Esophagus muscularis mucosa (tissue), 4 donors: ENCODE measurements around the gene SEMA5B. TPM values are rescaled to one million over a fixed set of nuclear protein-coding genes. Genes with fewer than 3 reads are reported as not detected.

Experiments used
- DNase-seq: peaks from one replicate; pipeline ENCODE4 v3.0.0-alpha.2; 2017; ENCODE audit errors: extremely low spot score
- H3K27ac ChIP-seq, 4 donors: fragments of 200-600 bp; sonication (generic); replicated peaks in 1 of 4; 1 replicate in 3 of 4; 2 replicates in 1 of 4; pipeline ENCODE4 v1.5.1; 2016 to 2019; ENCODE audit warnings: mild to moderate bottlenecking in 1 of 4
- H3K27me3 ChIP-seq, 4 donors: fragments of 200-600 bp; sonication (generic); one replicate each; pipeline versions ENCODE4 v1.5.1 to v1.6.0; 2016 to 2019
- H3K36me3 ChIP-seq, 4 donors: fragments of 200-600 bp; sonication (generic); one replicate each; pipeline ENCODE4 v1.5.1; 2016 to 2019
- H3K4me1 ChIP-seq, 4 donors: fragments of 200-600 bp; sonication (generic); one replicate each; pipeline ENCODE4 v1.5.1; 2016 to 2019
- H3K4me3 ChIP-seq, 4 donors: fragments of 200-600 bp; sonication (generic); 1 replicate in 2 of 4; 2 replicates in 2 of 4; pipeline ENCODE4 v1.5.1; 2016 to 2019; ENCODE audit warnings: mild to moderate bottlenecking in 4 of 4, moderate library complexity in 1 of 4
- H3K9me3 ChIP-seq, 4 donors: fragments of 200-600 bp; sonication (generic); 1 replicate in 3 of 4; 2 replicates in 1 of 4; pipeline ENCODE4 v1.5.1; 2016 to 2019
- EP300 ChIP-seq: sonication (generic); formaldehyde crosslinking; IDR thresholded peaks from one replicate; pipeline ENCODE4 v1.6.1; 2017; ENCODE audit warnings: antibody characterized with exemption
- POLR2A ChIP-seq: fragments of 450-650 bp; IDR thresholded peaks from one replicate; pipeline ENCODE4 v1.6.1; 2017; ENCODE audit warnings: antibody characterized with exemption, moderate library complexity, mild to moderate bottlenecking, low read depth
- POLR2AphosphoS5 ChIP-seq, 2 donors: sonication (generic); formaldehyde crosslinking; IDR thresholded peaks; one replicate each; pipeline ENCODE4 v1.6.1; 2017; ENCODE audit warnings: antibody characterized with exemption in 2 of 2
- WGBS: methylation state at CpG from one replicate; pipeline ENCODE4 v1.1.5; 2018; 5-methylcytosine and 5-hydroxymethylcytosine counted together
- intact Hi-C: fragments of 100-400 bp; cut with DNase I; formaldehyde crosslinking; loops from one replicate; pipeline ENCODE4 v1.15.1; 2023
- total RNA-seq, 4 donors: library from RNA; depleted of rRNA; stranded (reverse); fragments of >200 nt; gene quantifications; one replicate each; pipeline versions ENCODE4 v1.1.0 to v1.2.1, GENCODE V29; 2016
- TF ChIP-seq, protein P1 (sequence below), 3 experiments: fragments of 200-600 bp in 2 of 3; fragments of 450-650 bp in 1 of 3; sonication (generic) in 2 of 3; IDR thresholded peaks; one replicate each; pipeline ENCODE4 v1.5.1; 2017 to 2019; ENCODE audit warnings: antibody characterized with exemption in 3 of 3, mild to moderate bottlenecking in 2 of 3, moderate library complexity in 1 of 3

The SEMA5B gene
- total RNA-seq, 4 donors from 2014 or later = under 0.01 to 1.6 (median 0.34) TPM

DNA sequence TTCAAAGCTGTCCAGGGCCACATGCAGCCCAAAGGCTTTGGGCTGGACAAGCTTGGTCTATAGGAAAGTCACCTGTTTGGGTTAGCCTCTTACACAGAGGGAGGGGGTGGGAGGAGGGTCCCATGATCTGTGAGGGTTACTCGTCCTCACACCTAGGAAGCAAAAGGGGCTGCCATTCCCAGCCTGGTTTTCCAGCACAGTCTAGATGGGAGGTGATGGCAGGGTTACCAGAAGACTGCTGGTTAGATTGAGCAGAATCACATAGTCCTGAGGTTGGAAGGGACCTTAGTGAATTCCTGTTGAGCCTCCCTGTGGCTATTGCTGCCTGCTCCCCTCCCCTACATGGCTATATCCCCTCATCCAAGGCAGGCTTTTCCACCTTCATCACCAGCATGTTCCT, 101.8 kb downstream of the SEMA5B start:
- no peak for DNase-seq
- Histone ChIP-seq H3K27me3 (peaks cover 0 to 42% (median 13%) of the 10 kb centered on the region in 4 donors), H3K4me1 (peaks cover 0 to 11% (median 10%) of the 10 kb centered on the region in 4 donors), H3K4me3 (no peak overlapping the region), H3K9me3 (no peaks in the 10 kb centered on the region), H3K27ac (no peak overlapping the region), H3K36me3 (no peaks in the 10 kb centered on the region)
- intact Hi-C loops = loop anchor here (10.0 kb wide), 1 partner anchor 219 kb away; no protein-coding TSS in a partner anchor
- 100% methylated on average over 1 of the region's 1 CpG for WGBS
- TF ChIP-seq POLR2AphosphoS5 (IDR thresholded peaks at IDR 0.05) = no peak

DNA sequence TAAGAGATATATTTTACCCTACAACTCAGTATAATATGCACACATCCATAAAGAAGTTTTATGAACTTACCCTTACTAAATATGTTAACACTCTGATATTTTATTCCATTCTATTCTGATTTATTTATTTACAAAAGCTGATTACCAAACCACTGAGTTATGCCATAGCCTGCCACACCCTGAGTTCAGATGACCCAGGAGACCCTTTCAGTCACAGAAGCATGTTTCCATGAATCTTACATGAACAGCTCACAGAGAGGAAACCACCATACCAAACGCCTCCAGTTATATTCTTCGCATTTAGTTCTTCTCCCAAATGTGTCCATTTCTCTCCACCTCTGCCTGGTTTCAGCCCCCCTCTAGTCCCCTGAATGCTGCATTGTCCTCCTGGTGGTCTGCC, 103.5 kb downstream of the SEMA5B start:
- no peak overlapping the region for H3K4me3 ChIP-seq
- intact Hi-C loops = loop anchor here (10.0 kb wide), 1 partner anchor 221 kb away; no protein-coding TSS in a partner anchor
- no peak overlapping the region for H3K27ac ChIP-seq
- peaks cover 0 to 11% (median 10%) of the 10 kb centered on the region in 4 donors for H3K4me1 ChIP-seq
- H3K27me3 ChIP-seq = peaks cover 0 to 42% (median 13%) of the 10 kb centered on the region in 4 donors
- no peak for DNase-seq
- TF ChIP-seq EP300 (no peak), POLR2AphosphoS5 (IDR thresholded peaks at IDR 0.05) (no peak), POLR2A (no peak)
- TF ChIP-seq, protein P1, sequence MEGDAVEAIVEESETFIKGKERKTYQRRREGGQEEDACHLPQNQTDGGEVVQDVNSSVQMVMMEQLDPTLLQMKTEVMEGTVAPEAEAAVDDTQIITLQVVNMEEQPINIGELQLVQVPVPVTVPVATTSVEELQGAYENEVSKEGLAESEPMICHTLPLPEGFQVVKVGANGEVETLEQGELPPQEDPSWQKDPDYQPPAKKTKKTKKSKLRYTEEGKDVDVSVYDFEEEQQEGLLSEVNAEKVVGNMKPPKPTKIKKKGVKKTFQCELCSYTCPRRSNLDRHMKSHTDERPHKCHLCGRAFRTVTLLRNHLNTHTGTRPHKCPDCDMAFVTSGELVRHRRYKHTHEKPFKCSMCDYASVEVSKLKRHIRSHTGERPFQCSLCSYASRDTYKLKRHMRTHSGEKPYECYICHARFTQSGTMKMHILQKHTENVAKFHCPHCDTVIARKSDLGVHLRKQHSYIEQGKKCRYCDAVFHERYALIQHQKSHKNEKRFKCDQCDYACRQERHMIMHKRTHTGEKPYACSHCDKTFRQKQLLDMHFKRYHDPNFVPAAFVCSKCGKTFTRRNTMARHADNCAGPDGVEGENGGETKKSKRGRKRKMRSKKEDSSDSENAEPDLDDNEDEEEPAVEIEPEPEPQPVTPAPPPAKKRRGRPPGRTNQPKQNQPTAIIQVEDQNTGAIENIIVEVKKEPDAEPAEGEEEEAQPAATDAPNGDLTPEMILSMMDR (IDR thresholded peaks at IDR 0.05) = no peak
- H3K36me3 ChIP-seq = no peaks in the 10 kb centered on the region
- H3K9me3 ChIP-seq = no peaks in the 10 kb centered on the region
- 73% methylated on average over 2 of the region's 2 CpGs for WGBS

DNA sequence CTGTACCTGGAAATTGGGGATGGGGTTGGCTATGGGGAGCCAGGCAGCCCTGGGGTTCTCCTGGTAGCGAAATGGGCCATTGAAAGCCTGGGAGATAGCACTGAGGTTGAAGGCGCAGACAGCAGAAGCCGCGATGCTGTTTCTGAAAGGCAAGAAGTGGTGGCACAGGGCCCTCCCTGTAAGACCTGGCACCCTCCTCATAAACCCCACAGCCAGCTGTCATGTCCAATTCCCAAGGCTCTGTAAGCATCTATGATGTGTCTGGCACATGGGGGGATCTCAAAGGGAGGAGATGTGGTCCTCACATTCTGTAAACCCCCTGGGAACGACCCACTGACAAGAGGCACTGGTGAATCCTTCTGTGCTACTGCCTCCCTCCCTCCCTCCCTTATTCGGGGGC, 104.0 kb downstream of the SEMA5B start:
- Histone ChIP-seq H3K4me1 (peaks cover 0 to 11% (median 10%) of the 10 kb centered on the region in 4 donors), H3K36me3 (no peaks in the 10 kb centered on the region), H3K27ac (no peak overlapping the region), H3K4me3 (no peak overlapping the region), H3K9me3 (no peaks in the 10 kb centered on the region), H3K27me3 (peaks cover 0 to 42% (median 13%) of the 10 kb centered on the region in 4 donors)
- TF ChIP-seq POLR2A (no peak), POLR2AphosphoS5 (IDR thresholded peaks at IDR 0.05) (no peak), EP300 (no peak)
- TF ChIP-seq, protein P1 (IDR thresholded peaks at IDR 0.05) = no peak
- intact Hi-C loops = loop anchor here (10.0 kb wide), 1 partner anchor 221 kb away; no protein-coding TSS in a partner anchor
- DNase-seq = no peak
- WGBS = 83% methylated on average over 6 of the region's 6 CpGs

DNA sequence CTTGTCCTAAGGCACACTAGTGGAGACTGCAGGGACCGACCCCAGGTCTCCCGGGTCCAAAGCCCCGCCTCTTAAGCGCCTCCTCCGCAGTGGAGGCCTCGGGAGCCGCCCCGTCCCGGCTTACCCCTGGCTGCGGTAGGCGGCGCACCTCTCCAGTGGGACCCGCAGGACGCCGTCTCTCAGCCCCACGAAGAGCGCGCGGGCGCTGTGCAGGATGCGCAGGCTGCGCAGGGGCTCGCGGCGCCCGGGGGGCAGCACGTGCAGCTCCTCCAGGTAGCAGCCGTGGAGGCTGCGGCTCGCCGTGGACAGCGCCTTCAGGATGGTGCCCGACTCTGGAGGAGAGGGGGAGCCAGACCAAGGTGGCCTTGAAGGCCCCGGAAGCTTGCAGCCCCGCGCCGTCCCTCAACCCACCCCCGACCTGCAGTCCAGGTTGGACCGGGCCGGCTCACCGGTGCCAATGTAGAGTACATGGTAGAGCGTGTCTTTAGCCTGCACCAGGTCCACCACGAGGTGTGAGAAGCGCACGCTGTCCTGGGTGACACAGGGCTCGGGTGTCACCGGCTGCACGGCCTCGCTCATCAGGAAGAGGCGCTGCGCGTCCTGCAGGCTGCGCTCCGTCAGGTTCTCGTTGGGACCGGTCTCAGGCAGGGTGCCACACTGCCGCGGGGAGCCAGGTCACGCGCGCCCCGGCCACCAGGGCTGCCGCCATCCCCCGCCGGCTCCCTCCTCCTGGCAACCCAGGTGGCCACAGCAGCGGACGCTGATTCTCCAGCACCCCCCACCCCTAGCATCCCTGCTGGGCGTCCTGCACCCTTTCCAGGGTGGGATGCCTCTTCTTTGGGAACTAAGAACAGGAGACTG, 105.5 kb downstream of the SEMA5B start:
- no peak for DNase-seq
- H3K9me3 ChIP-seq = no peaks in the 10 kb centered on the region
- intact Hi-C loops = loop anchor here (10.0 kb wide), 1 partner anchor 223 kb away; no protein-coding TSS in a partner anchor
- TF ChIP-seq POLR2AphosphoS5 (IDR thresholded peaks at IDR 0.05) (no peak), EP300 (no peak), POLR2A (no peak)
- TF ChIP-seq, protein P1 (IDR thresholded peaks at IDR 0.05) = no peak
- H3K27ac ChIP-seq = no peak overlapping the region
- peak overlapping the region; percentile 5 to 25 (median 24) for H3K4me3 ChIP-seq
- H3K4me1 ChIP-seq = peaks cover 0 to 11% (median 10%) of the 10 kb centered on the region in 4 donors
- 41% methylated on average over 41 of the region's 68 CpGs for WGBS
- peaks cover 0 to 37% (median 13%) of the 10 kb centered on the region in 4 donors for H3K27me3 ChIP-seq
- H3K36me3 ChIP-seq = no peaks in the 10 kb centered on the region

DNA sequence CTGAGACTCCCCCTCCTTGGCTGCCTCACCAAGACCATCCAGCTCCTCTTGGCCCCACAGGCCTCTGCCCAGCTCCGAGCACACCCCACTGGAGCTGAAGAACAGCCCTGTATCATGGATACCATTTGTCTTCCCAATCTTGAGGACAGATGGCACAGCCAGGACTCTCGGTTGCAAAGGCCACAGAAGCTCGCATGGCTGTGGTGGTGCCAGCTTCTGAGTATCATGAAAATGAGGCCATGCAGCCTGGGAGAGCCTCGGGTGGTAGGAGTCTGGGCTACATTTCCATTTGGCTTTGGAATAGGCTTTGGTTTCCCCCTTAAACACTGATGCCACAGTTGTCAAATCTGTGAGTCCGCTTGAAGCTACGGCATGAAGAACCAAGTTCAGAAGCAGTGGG, 106.6 kb downstream of the SEMA5B start:
- Histone ChIP-seq H3K27me3 (peaks cover 0 to 37% (median 13%) of the 10 kb centered on the region in 4 donors), H3K27ac (no peak overlapping the region), H3K9me3 (no peaks in the 10 kb centered on the region), H3K4me1 (peaks cover 0 to 11% (median 10%) of the 10 kb centered on the region in 4 donors), H3K36me3 (no peaks in the 10 kb centered on the region), H3K4me3 (no peak overlapping the region)
- intact Hi-C loops = loop anchor here (10.0 kb wide), 1 partner anchor 224 kb away; no protein-coding TSS in a partner anchor
- 70% methylated on average over 6 of the region's 6 CpGs for WGBS
- TF ChIP-seq, protein P1 (IDR thresholded peaks at IDR 0.05) = no peak
- no peak for DNase-seq
